Testis (tissue), 3 donors: ENCODE results near the gene WDR45B. TPM values are rescaled to one million over a fixed set of nuclear protein-coding genes. Genes with fewer than 3 reads are reported as not detected.

Experiments used
- DNase-seq: peaks from one replicate; pipeline ENCODE4 v3.0.0-alpha.2; 2019
- H3K27ac ChIP-seq, 2 donors: fragments of 200-600 bp; sonication (generic); one replicate each; pipeline ENCODE4 v1.5.1; 2019
- H3K27me3 ChIP-seq: fragments of 200-600 bp; sonication (generic); one replicate; pipeline ENCODE4 v1.5.1; 2019
- H3K36me3 ChIP-seq: fragments of 200-600 bp; sonication (generic); one replicate; pipeline ENCODE4 v1.5.1; 2017; ENCODE audit warnings: low read depth; ENCODE audit errors: missing control alignments
- H3K4me1 ChIP-seq: fragments of 200-600 bp; sonication (generic); one replicate; pipeline ENCODE4 v1.5.1; 2019
- H3K4me3 ChIP-seq, 2 donors: fragments of 200-600 bp; sonication (generic); one replicate each; pipeline ENCODE4 v1.5.1; 2017 to 2019
- H3K9me3 ChIP-seq: fragments of 200-600 bp; sonication (generic); one replicate; pipeline ENCODE4 v1.5.1; 2017
- CTCF ChIP-seq, 3 experiments: fragments of 450-650 bp in 2 of 3; fragments of 200-600 bp in 1 of 3; sonication (generic) in 1 of 3; IDR thresholded peaks; one replicate each; pipeline ENCODE4 v1.5.1; 2016 to 2019; ENCODE audit warnings: antibody characterized with exemption in 3 of 3, mild to moderate bottlenecking in 2 of 3, moderate library complexity in 1 of 3
- POLR2A ChIP-seq: fragments of 450-650 bp; IDR thresholded peaks from one replicate; pipeline ENCODE4 v1.6.1; 2017; ENCODE audit warnings: antibody characterized with exemption, mild to moderate bottlenecking, moderate library complexity
- WGBS, 2 donors: methylation state at CpG; one replicate each; pipeline ENCODE4 v1.1.5; 2018; 5-methylcytosine and 5-hydroxymethylcytosine counted together
- intact Hi-C: fragments of 100-400 bp; cut with DNase I; formaldehyde crosslinking; loops from one replicate; pipeline ENCODE4 v1.15.1; 2023; ENCODE audit warnings: low total_unique reads
- polyA plus RNA-seq: library from polyadenylated mRNA; stranded (reverse); fragments of 350-450 nt; fragmentation: Illumina TruSeq; extraction: RNeasy Lipid Tissue Mini Kit (QIAGEN cat#74804); gene quantifications from one replicate; pipeline ENCODE4 v1.2.3, GENCODE V29; 2014; ENCODE audit warnings: low read depth, low replicate concordance; ENCODE audit not compliant: insufficient read depth
- total RNA-seq, 2 donors: library from RNA; depleted of rRNA; stranded (reverse); fragments of >200 nt; gene quantifications; one replicate each; pipeline ENCODE4 v1.2.3, GENCODE V29; 2016

WDR45B gene
- total and polyA plus RNA-seq, 3 donors from 2014 or later, result 142 to 165 (median 163) TPM

- Histone ChIP-seq H3K36me3 (no peaks in the 10 kb centered on the region), H3K27me3 (no peaks in the 10 kb centered on the region), H3K4me3 (no peak overlapping the region), H3K4me1 (peaks cover 5% of the 10 kb centered on the region), H3K27ac (no peak overlapping the region), H3K9me3 (no peaks in the 10 kb centered on the region)
- WGBS, 2 donors, result 77 to 79% methylated on average over 13 to 14 of the region's 14 CpGs
- TF ChIP-seq CTCF (IDR thresholded peaks at IDR 0.05) (no peak), POLR2A (no peak)
- intact Hi-C loops, result no loop called here
- no peak for DNase-seq
Measured at GRCh38 chr17:82639628-82640027, 8.6 kb downstream of the WDR45B start.

GRCh38 chr17:82638183-82638773 lies 10.0 kb downstream of the WDR45B start:
- intact Hi-C loops, result no loop called here
- no peak for DNase-seq
- peaks cover 5% of the 10 kb centered on the region for H3K4me1 ChIP-seq
- no peak overlapping the region for H3K27ac ChIP-seq
- H3K4me3 ChIP-seq, result no peak overlapping the region
- TF ChIP-seq CTCF (IDR thresholded peaks at IDR 0.05) (no peak), POLR2A (no peak)
- no peaks in the 10 kb centered on the region for H3K27me3 ChIP-seq
- H3K9me3 ChIP-seq, result no peaks in the 10 kb centered on the region
- 70 to 74% methylated on average over 5 of the region's 5 CpGs for WGBS, 2 donors
- no peaks in the 10 kb centered on the region for H3K36me3 ChIP-seq

GRCh38 chr17:82636626-82637598 lies 11.3 kb downstream of the WDR45B start:
- Histone ChIP-seq H3K4me1 (peaks cover 10% of the 10 kb centered on the region), H3K4me3 (no peak overlapping the region), H3K27ac (no peak overlapping the region), H3K27me3 (no peaks in the 10 kb centered on the region), H3K36me3 (no peaks in the 10 kb centered on the region), H3K9me3 (no peaks in the 10 kb centered on the region)
- intact Hi-C loops, result no loop called here
- WGBS, 2 donors, result 70 to 80% methylated on average over 16 of the region's 16 CpGs
- DNase-seq, result no peak
- TF ChIP-seq CTCF (IDR thresholded peaks at IDR 0.05), result no peak
- no peak for TF ChIP-seq POLR2A

- Histone ChIP-seq H3K36me3 (no peaks in the 10 kb centered on the region), H3K27me3 (no peaks in the 10 kb centered on the region), H3K27ac (no peak overlapping the region), H3K4me1 (peaks cover 10% of the 10 kb centered on the region), H3K4me3 (no peak overlapping the region), H3K9me3 (no peaks in the 10 kb centered on the region)
- TF ChIP-seq CTCF (IDR thresholded peaks at IDR 0.05) (no peak), POLR2A (no peak)
- intact Hi-C loops, result no loop called here
- no peak for DNase-seq
Measured at GRCh38 chr17:82633343-82633742, 14.9 kb downstream of the WDR45B start.
